Right lobe of liver (tissue), 6 donors: ENCODE results near the gene PTPN12. TPM values are rescaled to one million over a fixed set of nuclear protein-coding genes. Genes with fewer than 3 reads are reported as not detected.

Source experiments
- ATAC-seq, 4 donors: fragments of 200-7000 bp; cut with Tn5 transposase; one replicate each; pipeline ENCODE4 v1.9.1; 2020; ENCODE audit warnings: mild to moderate bottlenecking in 4 of 4, moderate library complexity in 4 of 4
- DNase-seq, 3 donors: peaks; one replicate each; pipeline ENCODE4 v3.0.0-alpha.2; 2020
- H3K27ac ChIP-seq, 3 donors: fragments of 200-600 bp; one replicate each; pipeline ENCODE4 v1.8.0; 2022
- H3K27me3 ChIP-seq, 2 donors: fragments of 200-600 bp; one replicate each; pipeline ENCODE4 v1.8.0; 2022
- H3K36me3 ChIP-seq, 4 donors: fragments of 200-600 bp; sonication (generic) in 1 of 4; one replicate each; pipeline versions ENCODE4 v1.5.1 to v1.8.0; 2017 to 2022; ENCODE audit warnings: control low read depth in 1 of 4
- H3K4me1 ChIP-seq, 4 donors: fragments of 200-600 bp; sonication (generic) in 1 of 4; one replicate each; pipeline versions ENCODE4 v1.5.1 to v1.8.0; 2017 to 2022; ENCODE audit warnings: control low read depth in 1 of 4
- H3K4me3 ChIP-seq, 3 donors: fragments of 200-600 bp; one replicate each; pipeline ENCODE4 v1.8.0; 2022
- H3K9me3 ChIP-seq, 4 donors: fragments of 200-600 bp; sonication (generic) in 1 of 4; one replicate each; pipeline versions ENCODE4 v1.5.1 to v1.8.0; 2017 to 2022; ENCODE audit warnings: control low read depth in 1 of 4
- CTCF ChIP-seq, 4 donors: fragments of 200-600 bp in 3 of 4; fragments of 450-650 bp in 1 of 4; IDR thresholded peaks; one replicate each; pipeline versions ENCODE4 v1.5.1 to v1.8.0; 2016 to 2022; ENCODE audit warnings: antibody characterized with exemption in 4 of 4, mild to moderate bottlenecking in 2 of 4
- POLR2A ChIP-seq: fragments of 450-650 bp; IDR thresholded peaks from one replicate; pipeline ENCODE4 v1.6.1; 2017; ENCODE audit warnings: antibody characterized with exemption, mild to moderate bottlenecking
- WGBS: methylation state at CpG from one replicate; pipeline ENCODE4 v1.1.6; 2018; ENCODE audit warnings: low coverage, low lambda C conversion rate; ENCODE audit not compliant: insufficient coverage; ENCODE audit errors: missing lambda C conversion rate; 5-methylcytosine and 5-hydroxymethylcytosine counted together
- intact Hi-C, 2 donors: fragments of 100-400 bp; cut with DNase I; formaldehyde crosslinking; loops; one replicate each; pipeline versions ENCODE4 v1.11.2 to v1.14.1; 2022
- total RNA-seq, 6 experiments: library from RNA; depleted of rRNA in 2 of 6; stranded (reverse); fragments of >200 nt in 2 of 6; fragmentation: NEBNext Ultra II Directional in 3 of 6; extraction: Animal tissue kit (Norgen Biotek cat#: 25700) in 3 of 6; gene quantifications; one replicate each; pipeline versions ENCODE4 v1.1.0 to v1.2.4, GENCODE V29; 2016 to 2023
- donor health status: DM: no; HTN: yes; CAD: no.
- donor health status: DM: no; HTN: no; CAD: no.
- donor health status: DM: no; HTN: no; CAD: no.
- donor health status: DM: no; HTN: yes; CAD: no.
- donor health status: DM: no; HTN: yes; CAD: no.

PTPN12 gene
- total RNA-seq, 6 experiments from 2014 or later: 14.8 to 44.0 (median 27.3) TPM

DNA sequence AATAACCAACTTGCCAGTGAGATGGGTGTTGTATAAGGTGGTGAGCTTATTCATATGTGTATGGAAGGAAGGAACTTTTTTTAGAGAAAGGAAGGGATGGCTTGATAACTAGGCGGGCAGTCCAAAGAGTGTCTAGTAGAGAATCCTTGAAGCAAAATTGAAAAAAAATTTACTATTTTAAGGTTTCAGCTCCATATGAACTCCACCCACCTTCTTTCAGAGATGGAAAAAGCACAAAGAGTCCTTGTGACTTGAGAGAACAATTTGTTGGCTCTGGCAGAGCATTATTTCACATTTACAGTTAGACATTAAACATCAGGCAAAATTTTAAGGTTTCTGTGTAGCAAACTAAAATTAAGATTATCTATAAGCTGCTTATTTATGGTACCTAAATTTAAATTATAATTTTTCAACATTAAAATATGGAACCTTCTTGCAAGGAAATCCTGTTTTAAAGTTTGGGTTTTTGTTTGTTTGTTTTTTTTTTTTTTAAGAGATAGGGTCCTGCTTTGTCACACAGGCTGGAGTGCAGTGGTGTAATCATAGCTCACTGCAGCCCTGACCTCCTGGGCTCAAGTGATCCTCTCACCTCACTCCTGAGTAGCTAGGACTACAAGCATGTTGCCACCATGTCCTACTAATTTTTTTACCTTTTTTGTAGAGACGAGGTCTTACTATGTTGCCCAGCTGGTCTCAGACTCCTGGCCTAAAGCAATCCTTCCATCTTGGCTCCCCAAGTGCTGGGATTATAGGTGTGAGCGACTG lies 12.2 kb downstream of the PTPN12 start:
- ATAC-seq (no peak), DNase-seq (no peak)
- no peaks in the 10 kb centered on the region for H3K9me3 ChIP-seq
- 75% methylated on average over 3 of the region's 3 CpGs for WGBS
- intact Hi-C loops: no loop called here
- H3K36me3 ChIP-seq: no peaks in the 10 kb centered on the region
- no peak overlapping the region for H3K4me3 ChIP-seq
- H3K4me1 ChIP-seq: no peaks in the 10 kb centered on the region
- H3K27ac ChIP-seq: no peak overlapping the region
- no peaks in the 10 kb centered on the region for H3K27me3 ChIP-seq
- TF ChIP-seq CTCF (IDR thresholded peaks at IDR 0.05): no peak
- TF ChIP-seq POLR2A: no peak

DNA sequence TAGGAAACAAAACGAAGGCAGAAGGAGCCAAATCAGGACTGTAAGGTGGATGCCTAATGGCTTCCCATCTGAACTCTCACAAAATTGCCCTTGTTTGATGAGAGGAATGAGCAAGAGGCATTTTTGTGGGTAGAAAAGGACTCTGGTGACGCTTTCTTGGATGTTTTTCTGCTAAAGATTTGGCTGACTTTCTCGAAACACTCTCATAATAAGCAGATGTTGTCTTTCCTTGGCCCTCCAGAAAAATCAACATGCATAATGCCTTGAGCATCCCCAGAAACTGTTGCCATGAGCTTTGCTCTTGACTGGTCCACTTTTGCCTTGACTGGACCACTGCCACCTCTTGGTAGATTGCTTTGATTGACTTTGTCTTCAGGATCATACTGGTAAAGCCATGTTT lies 13.5 kb downstream of the PTPN12 start:
- TF ChIP-seq CTCF (IDR thresholded peaks at IDR 0.05) (no peak), POLR2A (no peak)
- H3K4me3 ChIP-seq: no peak overlapping the region
- H3K27me3 ChIP-seq: no peaks in the 10 kb centered on the region
- no peak overlapping the region for H3K27ac ChIP-seq
- ATAC-seq (no peak), DNase-seq (no peak)
- intact Hi-C loops: no loop called here
- WGBS: 84% methylated on average over 3 of the region's 3 CpGs
- no peaks in the 10 kb centered on the region for H3K4me1 ChIP-seq
- H3K9me3 ChIP-seq: no peaks in the 10 kb centered on the region
- no peaks in the 10 kb centered on the region for H3K36me3 ChIP-seq

DNA sequence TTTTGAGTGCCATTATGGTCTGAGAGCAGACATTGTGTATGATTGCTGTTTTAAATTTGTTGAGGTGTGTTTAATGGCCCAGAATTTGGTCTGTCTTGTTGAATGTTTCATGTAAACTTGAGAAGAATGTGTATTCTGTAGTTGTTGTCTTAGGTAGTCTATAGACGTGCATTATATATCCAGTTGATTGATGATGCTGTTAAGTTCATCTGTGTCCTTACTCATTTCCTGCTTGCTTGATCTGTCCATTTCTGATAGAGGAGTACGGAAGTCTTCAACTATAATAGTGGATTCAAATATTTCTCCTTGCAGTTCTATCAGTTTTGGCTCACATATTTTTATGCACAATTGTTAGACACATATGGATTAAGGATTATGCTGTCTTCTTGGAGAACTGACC lies 16.0 kb downstream of the PTPN12 start:
- intact Hi-C loops: no loop called here
- Histone ChIP-seq H3K36me3 (no peaks in the 10 kb centered on the region), H3K4me1 (no peaks in the 10 kb centered on the region), H3K4me3 (no peak overlapping the region), H3K27me3 (no peaks in the 10 kb centered on the region), H3K27ac (no peak overlapping the region), H3K9me3 (no peaks in the 10 kb centered on the region)
- DNase-seq: no peak
- TF ChIP-seq POLR2A (no peak), CTCF (IDR thresholded peaks at IDR 0.05) (no peak)
- ATAC-seq: no peak
- 50% methylated on average over 2 of the region's 2 CpGs for WGBS

DNA sequence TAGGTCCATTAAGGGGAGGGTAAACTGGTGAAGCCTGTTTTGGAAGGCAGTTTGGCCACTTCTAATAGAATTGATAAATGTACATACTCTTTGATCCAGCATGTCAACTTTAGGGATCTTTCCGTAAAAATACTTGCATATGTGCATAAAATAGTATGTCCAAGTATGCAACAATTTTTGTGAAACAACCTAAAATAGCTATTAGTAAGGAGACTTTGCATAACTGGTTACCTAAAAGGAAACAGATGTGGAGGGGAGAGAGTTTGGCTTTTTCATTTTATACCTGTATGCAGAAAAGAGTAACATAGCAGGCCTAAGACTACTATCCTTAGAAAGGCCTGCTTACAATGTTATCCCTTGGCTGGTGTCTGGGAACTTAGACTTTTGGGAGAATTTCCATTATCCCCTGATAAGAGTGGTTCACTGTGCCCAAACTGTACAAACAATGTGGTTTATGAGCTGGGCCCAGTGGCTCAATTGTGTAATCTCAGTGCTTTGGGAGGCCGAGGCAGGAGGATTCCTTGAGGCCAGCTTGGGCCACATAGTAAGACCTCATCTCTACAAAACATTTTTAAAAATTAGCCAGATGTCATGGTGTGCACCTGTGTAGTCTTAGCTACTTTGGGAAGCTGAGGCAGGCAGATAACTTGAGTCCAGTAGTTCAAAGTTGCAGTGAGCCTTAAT lies 21.3 kb downstream of the PTPN12 start:
- no peaks in the 10 kb centered on the region for H3K9me3 ChIP-seq
- WGBS: 74% methylated on average over 2 of the region's 2 CpGs
- intact Hi-C loops: no loop called here
- no peaks in the 10 kb centered on the region for H3K27me3 ChIP-seq
- H3K27ac ChIP-seq: no peak overlapping the region
- ATAC-seq: peak in 1 of 4 donors; percentile 14
- DNase-seq: no peak
- TF ChIP-seq POLR2A (no peak), CTCF (IDR thresholded peaks at IDR 0.05) (no peak)
- no peaks in the 10 kb centered on the region for H3K36me3 ChIP-seq
- H3K4me1 ChIP-seq: peaks cover 0 to 5% (median 0%) of the 10 kb centered on the region in 4 donors
- H3K4me3 ChIP-seq: no peak overlapping the region
